ENCODE measurements around the gene CNTNAP2. TPM values are rescaled to one million over a fixed set of nuclear protein-coding genes. Genes with fewer than 3 reads are reported as not detected.

The CNTNAP2 gene
- total and polyA plus RNA-seq, 2 of the 4 experiments (the other 2 are of a cell fraction), result not detected

DNA sequence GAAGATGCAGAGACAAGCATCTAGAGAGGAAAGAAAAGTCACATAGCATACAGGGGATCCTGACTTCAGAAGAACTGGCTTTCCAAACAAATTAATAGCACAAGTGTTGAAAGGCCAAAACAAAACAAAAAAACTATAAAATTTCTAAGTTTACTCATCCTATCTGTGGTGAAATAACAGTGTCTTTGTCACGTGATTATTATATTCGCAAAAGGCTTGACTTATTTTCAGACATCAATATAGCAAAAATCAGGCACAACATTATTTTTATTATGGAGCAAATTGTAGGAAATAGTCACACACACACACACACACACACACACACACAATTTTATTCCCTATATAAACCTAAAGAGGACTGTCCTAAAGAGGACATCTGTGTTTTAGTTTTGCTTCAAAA, 272.3 kb downstream of the CNTNAP2 start:
- H2AK9ac ChIP-seq (replicated peaks; ENCODE audit: low read depth, low read length, poor library complexity), result no peak overlapping the region
- ChIA-PET CTCF (no interaction called here), POLR2A (ENCODE audit: unreplicated experiment) (no interaction called here)
- no peaks in the 10 kb centered on the region for H3K79me1 ChIP-seq (ENCODE audit: low read depth in 1 of 2, low read length in 2 of 2)
- no peak overlapping the region for H3K4me3 ChIP-seq (ENCODE audit: insufficient read depth, low read depth, low read length)
- no peak overlapping the region for H3K4me2 ChIP-seq (ENCODE audit: low read depth, low read length)
- in situ Hi-C loops (cut with MboI; ENCODE audit: low sequenced_read_pairs) (no loop called here), dilution Hi-C loops (cut with HindIII; ENCODE audit: low sequenced_read_pairs, unreplicated experiment) (no loop called here), intact Hi-C loops (cut with micrococcal nuclease) (no loop called here)
- H3K9me1 ChIP-seq (ENCODE audit: insufficient read depth, low read length), result no peaks in the 10 kb centered on the region
- ATAC-seq (ENCODE audit: low read depth) (no peak), DNase-seq (no peak)
- peaks cover 3% of the 10 kb centered on the region; the same call in 1 of the 2 replicates for H3K9me3 ChIP-seq (ENCODE audit: control insufficient read depth, insufficient read depth, low read length)
- H3K56ac ChIP-seq (ENCODE audit: extremely low read depth, insufficient read depth, low read length), result no peak overlapping the region
- H3K14ac ChIP-seq (replicated peaks; ENCODE audit: low read depth, low read length), result no peak overlapping the region
- H3K4me1 ChIP-seq (ENCODE audit: control insufficient read depth, insufficient read depth, low read length), result no peaks in the 10 kb centered on the region
- H3K36me3 ChIP-seq (ENCODE audit: control insufficient read depth, insufficient read depth, low read length), result no peaks in the 10 kb centered on the region
- no peaks in the 10 kb centered on the region for H4K20me1 ChIP-seq (ENCODE audit: insufficient read depth, low read length)
- H4K91ac ChIP-seq (ENCODE audit: insufficient read depth, low read depth, low read length), result no peak overlapping the region
- H3K27ac ChIP-seq (ENCODE audit: insufficient read depth, low read length), result no peak overlapping the region
- no peak overlapping the region for H4K8ac ChIP-seq (ENCODE audit: low read depth in 2 of 2, low read length in 2 of 2)
- BruUV-seq (replicated peaks), result no TSS peak
- TF ChIP-seq, protein P1, sequence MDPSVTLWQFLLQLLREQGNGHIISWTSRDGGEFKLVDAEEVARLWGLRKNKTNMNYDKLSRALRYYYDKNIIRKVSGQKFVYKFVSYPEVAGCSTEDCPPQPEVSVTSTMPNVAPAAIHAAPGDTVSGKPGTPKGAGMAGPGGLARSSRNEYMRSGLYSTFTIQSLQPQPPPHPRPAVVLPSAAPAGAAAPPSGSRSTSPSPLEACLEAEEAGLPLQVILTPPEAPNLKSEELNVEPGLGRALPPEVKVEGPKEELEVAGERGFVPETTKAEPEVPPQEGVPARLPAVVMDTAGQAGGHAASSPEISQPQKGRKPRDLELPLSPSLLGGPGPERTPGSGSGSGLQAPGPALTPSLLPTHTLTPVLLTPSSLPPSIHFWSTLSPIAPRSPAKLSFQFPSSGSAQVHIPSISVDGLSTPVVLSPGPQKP (IDR thresholded peaks at IDR 0.05; ENCODE audit: borderline replicate concordance, low read depth, low read length), result no peak
- TF ChIP-seq RAD21 (IDR thresholded peaks at IDR 0.05; ENCODE audit: low read length) (no peak), POLR2A (IDR thresholded peaks at IDR 0.05; ENCODE audit: low read depth, low read length) (no peak), SMC3 (IDR thresholded peaks at IDR 0.05; ENCODE audit: low read depth, low read length) (no peak), CEBPB (IDR thresholded peaks at IDR 0.05; ENCODE audit: low read depth, low read length) (no peak), FOS (IDR thresholded peaks at IDR 0.05; ENCODE audit: low read depth, low read length) (no peak), RFX5 (IDR thresholded peaks at IDR 0.05; ENCODE audit: low read depth, low read length) (no peak), BHLHE40 (IDR thresholded peaks at IDR 0.05; ENCODE audit: low read depth, low read length) (no peak), MAFK (IDR thresholded peaks at IDR 0.05; ENCODE audit: low read depth, low read length) (no peak), NFE2L2 (IDR thresholded peaks at IDR 0.05; ENCODE audit: low read depth, low read length) (no peak), MAZ (IDR thresholded peaks at IDR 0.05; ENCODE audit: borderline replicate concordance, low read depth, low read length) (no peak), MXI1 (IDR thresholded peaks at IDR 0.05; ENCODE audit: borderline replicate concordance, low read depth, low read length) (no peak), CHD1 (IDR thresholded peaks at IDR 0.05; ENCODE audit: low read depth, low read length) (no peak), RCOR1 (IDR thresholded peaks at IDR 0.05; ENCODE audit: insufficient replicate concordance, low read length) (no peak)
- TF ChIP-seq, protein P2, sequence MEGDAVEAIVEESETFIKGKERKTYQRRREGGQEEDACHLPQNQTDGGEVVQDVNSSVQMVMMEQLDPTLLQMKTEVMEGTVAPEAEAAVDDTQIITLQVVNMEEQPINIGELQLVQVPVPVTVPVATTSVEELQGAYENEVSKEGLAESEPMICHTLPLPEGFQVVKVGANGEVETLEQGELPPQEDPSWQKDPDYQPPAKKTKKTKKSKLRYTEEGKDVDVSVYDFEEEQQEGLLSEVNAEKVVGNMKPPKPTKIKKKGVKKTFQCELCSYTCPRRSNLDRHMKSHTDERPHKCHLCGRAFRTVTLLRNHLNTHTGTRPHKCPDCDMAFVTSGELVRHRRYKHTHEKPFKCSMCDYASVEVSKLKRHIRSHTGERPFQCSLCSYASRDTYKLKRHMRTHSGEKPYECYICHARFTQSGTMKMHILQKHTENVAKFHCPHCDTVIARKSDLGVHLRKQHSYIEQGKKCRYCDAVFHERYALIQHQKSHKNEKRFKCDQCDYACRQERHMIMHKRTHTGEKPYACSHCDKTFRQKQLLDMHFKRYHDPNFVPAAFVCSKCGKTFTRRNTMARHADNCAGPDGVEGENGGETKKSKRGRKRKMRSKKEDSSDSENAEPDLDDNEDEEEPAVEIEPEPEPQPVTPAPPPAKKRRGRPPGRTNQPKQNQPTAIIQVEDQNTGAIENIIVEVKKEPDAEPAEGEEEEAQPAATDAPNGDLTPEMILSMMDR (conservative IDR thresholded peaks at IDR 0.05; ENCODE audit: low read depth, low read length), result no peak
- TF ChIP-seq, protein P3, sequence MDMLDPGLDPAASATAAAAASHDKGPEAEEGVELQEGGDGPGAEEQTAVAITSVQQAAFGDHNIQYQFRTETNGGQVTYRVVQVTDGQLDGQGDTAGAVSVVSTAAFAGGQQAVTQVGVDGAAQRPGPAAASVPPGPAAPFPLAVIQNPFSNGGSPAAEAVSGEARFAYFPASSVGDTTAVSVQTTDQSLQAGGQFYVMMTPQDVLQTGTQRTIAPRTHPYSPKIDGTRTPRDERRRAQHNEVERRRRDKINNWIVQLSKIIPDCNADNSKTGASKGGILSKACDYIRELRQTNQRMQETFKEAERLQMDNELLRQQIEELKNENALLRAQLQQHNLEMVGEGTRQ (IDR thresholded peaks at IDR 0.05; ENCODE audit: low read depth, low read length), result no peak
- H2AK5ac ChIP-seq (ENCODE audit: low read depth, low read length), result no peak overlapping the region
- H3K23ac ChIP-seq (ENCODE audit: low read depth, low read length), result no peak overlapping the region
- no peak overlapping the region for H3K9ac ChIP-seq (ENCODE audit: low read depth, low read length)
- no peak overlapping the region for H4K5ac ChIP-seq (ENCODE audit: low read depth, low read length)
- H3K4ac ChIP-seq (ENCODE audit: low read depth, low read length), result no peak overlapping the region
- no peaks in the 10 kb centered on the region for H3K27me3 ChIP-seq (ENCODE audit: control insufficient read depth, insufficient read depth, low read length)
- no peak overlapping the region for H2BK15ac ChIP-seq (ENCODE audit: low read depth, low read length)
- H2AFZ ChIP-seq (replicated peaks; ENCODE audit: low read length, poor library complexity), result no peak overlapping the region
- H2BK120ac ChIP-seq (ENCODE audit: low read depth, low read length), result no peak overlapping the region
- no peak overlapping the region for H2BK5ac ChIP-seq (ENCODE audit: low read depth, low read length, poor library complexity, severe bottlenecking)
- H2BK20ac ChIP-seq (ENCODE audit: low read depth, low read length), result no peak overlapping the region
- H3K18ac ChIP-seq (ENCODE audit: low read depth, low read length), result no peak overlapping the region
- WGBS, 2 experiments (ENCODE audit: extremely low coverage in 2 of 2, insufficient read length in 1 of 2), result no CpG with 5 or more reads among the region's 2 CpGs
